T-cell (primary cell): ENCODE measurements around the gene CD207. TPM values are rescaled to one million over a fixed set of nuclear protein-coding genes. Genes with fewer than 3 reads are reported as not detected.

Experiments used
- ATAC-seq, 4 experiments: fragments of 200-7000 bp in 3 of 4; fragments of 150-1000 bp in 1 of 4; cut with Tn5 transposase; replicated peaks in 1 of 4; 1 replicate in 3 of 4; 2 replicates in 1 of 4; pipeline ENCODE4 v1.10.0; 2021; ENCODE audit warnings: moderate library complexity in 3 of 4, mild to moderate bottlenecking in 2 of 4, moderate number of reproducible peaks in 1 of 4
- CTCF ChIA-PET, 2 donors: fragments of 300-600 bp; sonication (Branson Sonifier 250); formaldehyde crosslinking; loops; one replicate each; lab custom pipeline; 2022; ENCODE audit warnings: antibody characterized with exemption in 2 of 2; lab: Charles Lee
- POLR2A ChIA-PET, 2 donors: fragments of 300-600 bp; sonication (Branson Sonifier 250); formaldehyde crosslinking; loops; one replicate each; lab custom pipeline; 2022; ENCODE audit warnings: antibody characterized with exemption in 2 of 2; lab: Charles Lee
- DNase-seq, 35 experiments: peaks; one replicate each; pipeline versions ENCODE4 v3.0.0 to v3.0.0-alpha.2; 2013 to 2023
- H3K27ac ChIP-seq: one replicate; pipeline ENCODE4 v1.5.1; 2013; ENCODE audit warnings: low read length
- H3K27me3 ChIP-seq, 2 experiments: replicated peaks in 1 of 2; 1 replicate in 1 of 2; 2 replicates in 1 of 2; pipeline versions ENCODE4 v1.6.1 to v1.7.0; 2013; ENCODE audit warnings: low read length in 1 of 2, mixed read lengths in 1 of 2; ENCODE audit not compliant: control insufficient read depth in 2 of 2, insufficient read depth in 2 of 2; ENCODE audit errors: extremely low read depth in 1 of 2
- H3K36me3 ChIP-seq, 2 donors: 1 replicate in 1 of 2; 2 replicates in 1 of 2; pipeline versions ENCODE4 v1.6.1 to v1.7.0; 2013; ENCODE audit warnings: low read length in 1 of 2; ENCODE audit not compliant: control insufficient read depth in 2 of 2, insufficient read depth in 1 of 2; ENCODE audit errors: extremely low read depth in 1 of 2
- H3K4me1 ChIP-seq, 2 experiments: 1 replicate in 1 of 2; 2 replicates in 1 of 2; pipeline versions ENCODE4 v1.6.1 to v1.7.0; 2013; ENCODE audit warnings: low read length in 2 of 2, mixed read lengths in 1 of 2; ENCODE audit not compliant: insufficient read depth in 2 of 2, control insufficient read depth in 1 of 2; ENCODE audit errors: extremely low read depth in 1 of 2
- H3K4me3 ChIP-seq, 2 donors: 1 replicate in 1 of 2; 2 replicates in 1 of 2; pipeline versions ENCODE4 v1.5.1 to v1.7.0; 2013; ENCODE audit warnings: mild to moderate bottlenecking in 2 of 2, low read length in 1 of 2, moderate library complexity in 1 of 2; ENCODE audit not compliant: control insufficient read depth in 1 of 2; ENCODE audit errors: extremely low read depth in 1 of 2
- H3K9me3 ChIP-seq: 2 replicates; pipeline ENCODE4 v1.7.0; 2013
- H3K27ac Mint-ChIP-seq, 2 donors: one replicate each; pipeline ENCODE4 v1.8.0; 2020 to 2021; ENCODE audit warnings: mild to moderate bottlenecking in 2 of 2, mixed read lengths in 2 of 2
- H3K27me3 Mint-ChIP-seq, 2 donors: one replicate each; pipeline ENCODE4 v1.8.0; 2021 to 2022; ENCODE audit warnings: mixed read lengths in 2 of 2
- H3K36me3 Mint-ChIP-seq: one replicate; pipeline ENCODE4 v1.8.0; 2021; ENCODE audit warnings: mixed read lengths
- H3K4me1 Mint-ChIP-seq, 3 donors: one replicate each; pipeline ENCODE4 v1.8.0; 2020 to 2022; ENCODE audit warnings: mixed read lengths in 3 of 3, mild to moderate bottlenecking in 1 of 3
- H3K4me3 Mint-ChIP-seq, 3 donors: one replicate each; pipeline ENCODE4 v1.8.0; 2020 to 2022; ENCODE audit warnings: mild to moderate bottlenecking in 3 of 3, mixed read lengths in 3 of 3, moderate library complexity in 3 of 3
- H3K9me3 Mint-ChIP-seq, 3 donors: one replicate each; pipeline ENCODE4 v1.8.0; 2020 to 2022; ENCODE audit warnings: mixed read lengths in 3 of 3
- WGBS: methylation state at CpG from one replicate; pipeline ENCODE4 v1.1.5; 2013; ENCODE audit warnings: missing lambda C conversion rate; ENCODE audit not compliant: insufficient coverage; 5-methylcytosine and 5-hydroxymethylcytosine counted together
- total RNA-seq, 35 experiments: library from RNA in 6 of 35; stranded (reverse) in 6 of 35; fragments of 120-200 nt in 1 of 35; gene quantifications; one replicate each; pipeline versions ENCODE4 v1.2.1 to v1.2.4 and lab custom pipeline; 2013 to 2026

Gene CD207
- total RNA-seq, 5 donors from 2014 or later (not counting 1 experiment from before 2014, with no cell fraction given): not detected

DNA sequence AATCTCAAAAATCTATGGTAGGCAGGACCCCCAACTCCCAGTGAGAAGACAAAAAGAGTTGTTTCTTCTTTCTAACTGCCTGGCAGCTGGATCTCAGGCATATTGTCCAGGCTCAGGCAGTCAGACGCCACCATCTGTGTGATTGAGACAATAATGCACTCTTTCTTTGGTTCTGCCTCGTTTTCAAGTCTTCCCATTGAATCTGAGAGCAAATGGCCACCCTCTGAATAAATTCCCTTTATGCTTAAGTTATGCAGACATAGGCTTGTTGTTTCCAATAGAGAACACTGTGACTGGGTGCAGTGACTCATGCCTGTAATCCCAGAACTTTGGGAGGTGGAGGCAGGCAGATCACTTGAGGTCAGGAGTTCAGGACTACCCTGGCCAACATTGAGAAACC, 15.3 kb upstream of the CD207 start:
- Histone ChIP-seq H3K4me3 (no peak overlapping the region), H3K27ac (peak overlapping the region; percentile 41), H3K9me3 (no peaks in the 10 kb centered on the region), H3K36me3 (no peaks in the 10 kb centered on the region), H3K4me1 (peaks cover 5 to 9% of the 10 kb centered on the region in 2 experiments), H3K27me3 (no peaks in the 10 kb centered on the region)
- Mint-ChIP-seq H3K9me3 (peaks cover 0 to 4% (median 0%) of the 10 kb centered on the region in 3 donors), H3K27me3 (no peaks in the 10 kb centered on the region), H3K4me3 (no peak overlapping the region), H3K27ac (peak overlapping the region in 1 of 2 donors; percentile 48), H3K36me3 (no peaks in the 10 kb centered on the region), H3K4me1 (peaks cover 19 to 23% (median 19%) of the 10 kb centered on the region in 3 donors)
- ATAC-seq: no peak
- 100% methylated on average over 1 of the region's 2 CpGs for WGBS
- CTCF ChIA-PET: no interaction called here
- POLR2A ChIA-PET: no interaction called here
- no peak for DNase-seq

DNA sequence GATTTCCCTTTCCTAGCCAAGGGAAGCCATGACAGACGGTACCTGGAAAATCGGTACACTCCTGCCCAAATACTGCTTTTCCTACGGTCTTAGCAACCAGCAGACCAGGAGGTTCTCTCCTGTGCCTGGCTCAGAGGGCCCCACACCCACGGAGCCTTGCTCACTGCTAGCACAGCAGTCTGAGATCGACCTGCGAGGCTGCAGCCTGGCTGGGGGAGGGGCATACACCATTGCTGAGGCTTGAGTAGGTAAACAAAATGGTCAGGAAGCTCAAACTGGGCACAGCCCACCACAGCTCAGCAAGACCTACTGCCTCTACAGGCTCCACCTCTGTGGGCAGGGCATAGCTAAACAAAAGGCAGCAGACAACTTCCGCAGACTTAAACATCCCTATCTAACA, 6.8 kb upstream of the CD207 start:
- H3K4me1 Mint-ChIP-seq: no peaks in the 10 kb centered on the region
- DNase-seq (no peak), ATAC-seq (no peak)
- H3K9me3 Mint-ChIP-seq: peaks cover 0 to 4% (median 0%) of the 10 kb centered on the region in 3 donors
- Histone ChIP-seq H3K9me3 (no peaks in the 10 kb centered on the region), H3K27ac (no peak overlapping the region), H3K36me3 (no peaks in the 10 kb centered on the region), H3K4me1 (peaks cover 0 to 4% of the 10 kb centered on the region in 2 experiments), H3K27me3 (peaks cover 0 to 6% of the 10 kb centered on the region in 2 experiments), H3K4me3 (no peak overlapping the region)
- ChIA-PET CTCF (interaction anchor here in 1 of 2 donors (1.1 kb wide), 1 partner anchor 10 kb away, joined by 3 read pairs; no protein-coding TSS in a partner anchor), POLR2A (no interaction called here)
- no peak overlapping the region for H3K27ac Mint-ChIP-seq
- H3K27me3 Mint-ChIP-seq: peaks cover 14% of the 10 kb centered on the region in 2 donors
- H3K36me3 Mint-ChIP-seq: no peaks in the 10 kb centered on the region
- WGBS: 90% methylated on average over 6 of the region's 7 CpGs
- no peak overlapping the region for H3K4me3 Mint-ChIP-seq

DNA sequence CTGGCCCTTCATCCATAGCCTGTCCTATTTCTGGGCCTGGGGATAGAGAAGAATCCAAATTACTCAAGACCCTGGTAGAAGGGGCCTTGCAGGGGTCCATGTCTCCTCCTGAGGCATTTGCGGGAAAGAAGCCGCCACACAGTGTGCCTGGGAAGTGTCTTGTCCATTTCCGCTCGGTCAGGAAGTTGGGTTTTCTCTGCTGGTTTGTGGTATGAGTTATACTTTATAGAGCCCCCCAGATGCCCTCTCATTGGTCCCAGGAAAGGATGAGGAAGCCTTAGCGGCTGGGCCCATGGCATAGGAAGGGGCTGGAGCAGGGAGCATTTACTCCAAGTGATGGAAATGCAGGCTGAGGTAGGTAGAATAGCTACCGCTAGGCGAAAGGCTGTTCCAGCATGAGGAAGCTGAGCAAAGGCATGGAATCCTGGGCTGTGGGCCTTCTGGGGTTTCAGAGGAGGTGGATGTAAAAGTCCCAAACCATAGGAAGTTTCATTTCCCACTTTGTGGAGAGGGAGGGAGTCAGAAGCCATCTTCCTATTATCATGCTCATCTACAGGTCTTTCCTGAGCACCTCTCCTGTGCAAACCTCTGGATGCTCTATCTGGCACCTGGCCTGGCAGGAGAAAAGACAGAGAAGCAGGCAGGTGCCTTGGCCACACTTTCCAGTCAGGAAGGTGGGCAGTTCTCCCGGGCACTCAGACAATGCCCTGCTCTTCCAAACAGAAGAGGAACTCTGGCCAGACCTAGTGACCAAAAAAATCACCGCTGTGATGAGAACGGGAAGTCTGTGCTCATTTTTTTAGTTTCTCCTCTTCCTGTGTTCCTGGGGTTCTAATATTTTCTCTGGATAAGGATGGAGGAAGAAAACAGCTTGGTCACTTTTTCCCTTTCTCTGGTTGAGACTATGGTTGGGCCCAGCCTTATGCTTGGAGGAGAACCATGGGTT, 2.6 kb upstream of the CD207 start:
- H3K4me1 ChIP-seq: peaks cover 0 to 4% of the 10 kb centered on the region in 2 experiments
- DNase-seq: no peak
- no peaks in the 10 kb centered on the region for H3K9me3 ChIP-seq
- Mint-ChIP-seq H3K27me3 (peaks cover 9 to 11% of the 10 kb centered on the region in 2 donors), H3K36me3 (no peaks in the 10 kb centered on the region), H3K4me1 (no peaks in the 10 kb centered on the region), H3K4me3 (no peak overlapping the region), H3K9me3 (no peaks in the 10 kb centered on the region), H3K27ac (no peak overlapping the region)
- ChIA-PET CTCF (no interaction called here), POLR2A (no interaction called here)
- H3K4me3 ChIP-seq: no peak overlapping the region
- no peak overlapping the region for H3K27ac ChIP-seq
- no peak for ATAC-seq
- H3K36me3 ChIP-seq: no peaks in the 10 kb centered on the region
- H3K27me3 ChIP-seq: peaks cover 0 to 19% of the 10 kb centered on the region in 2 experiments
- 81% methylated on average over 8 of the region's 10 CpGs for WGBS

DNA sequence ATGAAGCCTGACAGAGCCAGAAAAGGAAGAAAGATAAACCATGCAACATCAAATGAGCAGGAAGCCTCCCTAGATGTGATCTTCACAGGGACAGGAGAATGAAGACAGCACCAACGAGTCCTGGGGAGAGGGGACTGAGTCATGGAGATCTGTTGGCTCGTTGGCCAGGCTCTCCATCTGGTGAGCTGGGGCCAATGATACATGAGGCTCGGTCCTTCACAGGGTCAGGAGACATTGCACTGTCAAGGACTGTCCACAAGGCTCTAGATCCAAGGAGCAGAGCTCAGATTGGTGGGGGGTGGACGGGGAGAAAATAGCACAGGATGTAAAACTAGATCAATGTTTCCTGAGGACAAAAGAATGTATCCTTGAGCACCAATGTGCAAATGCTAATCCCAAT, 735 bp downstream of the CD207 start:
- peaks cover 0 to 4% of the 10 kb centered on the region in 2 experiments for H3K4me1 ChIP-seq
- no peaks in the 10 kb centered on the region for H3K36me3 Mint-ChIP-seq
- no peak overlapping the region for H3K27ac Mint-ChIP-seq
- no peak for ATAC-seq
- no peaks in the 10 kb centered on the region for H3K36me3 ChIP-seq
- H3K9me3 ChIP-seq: no peaks in the 10 kb centered on the region
- CTCF ChIA-PET: no interaction called here
- POLR2A ChIA-PET: no interaction called here
- H3K4me1 Mint-ChIP-seq: no peaks in the 10 kb centered on the region
- H3K4me3 ChIP-seq: no peak overlapping the region
- H3K4me3 Mint-ChIP-seq: no peak overlapping the region
- WGBS: 42% methylated on average over 3 of the region's 4 CpGs
- peaks cover 0 to 13% of the 10 kb centered on the region in 2 experiments for H3K27me3 ChIP-seq
- H3K9me3 Mint-ChIP-seq: no peaks in the 10 kb centered on the region
- peaks cover 4 to 5% of the 10 kb centered on the region in 2 donors for H3K27me3 Mint-ChIP-seq
- no peak overlapping the region for H3K27ac ChIP-seq
- DNase-seq: no peak

DNA sequence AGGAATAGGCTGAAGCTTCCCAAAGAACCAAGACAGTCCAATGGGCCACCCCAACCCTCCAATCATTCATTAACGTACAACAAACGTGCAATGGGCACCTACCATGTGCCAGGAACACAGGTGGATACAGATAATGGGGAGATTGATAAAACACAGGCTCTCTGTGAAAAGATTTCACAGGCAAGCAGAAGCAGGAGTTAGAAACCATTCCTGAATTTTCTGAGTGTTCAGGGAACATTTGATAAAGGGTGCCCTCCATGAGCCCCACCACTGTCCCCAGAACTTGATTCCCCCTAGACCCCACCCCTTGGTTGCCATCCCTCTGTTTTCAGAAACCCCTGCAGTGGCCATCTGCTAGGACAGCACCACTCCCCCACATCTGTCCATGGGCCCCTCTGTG, 1.5 kb downstream of the CD207 start:
- ATAC-seq (no peak), DNase-seq (no peak)
- H3K36me3 ChIP-seq: no peaks in the 10 kb centered on the region
- no peaks in the 10 kb centered on the region for H3K9me3 ChIP-seq
- H3K4me3 Mint-ChIP-seq: no peak overlapping the region
- no peak overlapping the region for H3K27ac ChIP-seq
- H3K27me3 Mint-ChIP-seq: peaks cover 4 to 5% of the 10 kb centered on the region in 2 donors
- ChIA-PET POLR2A (no interaction called here), CTCF (no interaction called here)
- no CpG with 5 or more reads among the region's 2 CpGs for WGBS
- H3K4me1 ChIP-seq: peaks cover 0 to 4% of the 10 kb centered on the region in 2 experiments
- no peak overlapping the region for H3K27ac Mint-ChIP-seq
- H3K9me3 Mint-ChIP-seq: no peaks in the 10 kb centered on the region
- no peaks in the 10 kb centered on the region for H3K36me3 Mint-ChIP-seq
- no peak overlapping the region for H3K4me3 ChIP-seq
- H3K4me1 Mint-ChIP-seq: no peaks in the 10 kb centered on the region
- H3K27me3 ChIP-seq: peaks cover 0 to 13% of the 10 kb centered on the region in 2 experiments

DNA sequence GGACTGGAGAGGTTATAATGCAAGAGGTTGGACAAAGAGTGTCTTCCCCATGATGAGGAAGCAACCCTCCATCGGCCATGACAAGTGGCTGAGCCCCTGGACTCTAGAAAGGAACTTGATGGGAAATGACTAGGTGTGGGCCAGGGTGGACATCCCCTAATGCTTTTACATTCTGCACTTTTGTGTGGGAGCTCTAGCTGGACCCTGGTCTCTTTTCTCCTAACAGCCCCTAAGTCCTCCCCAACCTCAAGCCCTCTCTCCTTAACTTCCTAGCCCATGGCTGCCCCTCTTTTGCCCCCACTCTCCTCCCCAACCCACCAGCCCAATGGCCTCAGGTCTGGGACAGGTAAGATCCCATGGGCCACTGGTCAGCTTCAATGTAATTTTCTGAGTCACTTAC, 2.4 kb downstream of the CD207 start:
- DNase-seq (no peak), ATAC-seq (no peak)
- Histone ChIP-seq H3K4me3 (no peak overlapping the region), H3K9me3 (no peaks in the 10 kb centered on the region), H3K4me1 (peaks cover 0 to 4% of the 10 kb centered on the region in 2 experiments), H3K36me3 (no peaks in the 10 kb centered on the region), H3K27me3 (peaks cover 0 to 13% of the 10 kb centered on the region in 2 experiments), H3K27ac (no peak overlapping the region)
- no peak overlapping the region for H3K4me3 Mint-ChIP-seq
- no peaks in the 10 kb centered on the region for H3K9me3 Mint-ChIP-seq
- ChIA-PET CTCF (no interaction called here), POLR2A (no interaction called here)
- no peak overlapping the region for H3K27ac Mint-ChIP-seq
- peaks cover 4 to 7% of the 10 kb centered on the region in 2 donors for H3K27me3 Mint-ChIP-seq
- H3K4me1 Mint-ChIP-seq: no peaks in the 10 kb centered on the region
- no peaks in the 10 kb centered on the region for H3K36me3 Mint-ChIP-seq
- no CpG with 5 or more reads among the region's 1 CpG for WGBS
